Fibroblast of skin of back (primary cell): Measurements from ENCODE around the gene NEAT1.
A peak's percentile ranks its signal among the peaks of the same experiment; 100 is the strongest.
"Not testable (repeated sequence)": the region's sequence is repeated elsewhere in the genome, so short reads cannot be mapped to it uniquely, and the experiment has no call there.

ENCODE experiments used
- DNase-seq: peaks from one replicate; pipeline ENCODE4 v3.0.0-alpha.2; 2013

Gene NEAT1

DNA sequence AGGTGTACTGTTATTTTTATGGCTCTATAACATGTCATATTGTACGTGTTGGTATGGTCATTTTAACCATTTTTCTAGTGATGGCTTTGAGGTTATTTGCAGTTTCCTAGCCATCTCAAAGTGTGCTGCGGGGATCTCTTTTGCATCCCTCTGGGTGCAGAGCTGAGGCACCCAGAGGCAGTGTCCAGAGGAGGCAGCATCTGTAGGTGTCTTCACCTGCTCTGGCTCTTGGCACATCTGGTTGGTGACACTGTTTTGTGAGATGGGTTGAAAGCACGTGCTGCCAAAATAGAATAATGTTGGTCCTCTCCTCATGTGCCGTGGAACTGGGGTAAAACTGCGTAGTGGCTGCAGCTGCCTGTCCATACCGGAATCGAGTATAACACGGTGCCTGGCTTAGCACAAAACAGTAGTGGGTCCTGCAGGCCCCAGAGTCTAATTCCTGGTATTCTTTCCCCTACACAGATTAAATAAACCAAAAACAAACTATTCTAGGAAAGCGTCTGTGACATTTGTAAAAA, 12.9 kb downstream of the NEAT1 start:
- no peak for DNase-seq

DNA sequence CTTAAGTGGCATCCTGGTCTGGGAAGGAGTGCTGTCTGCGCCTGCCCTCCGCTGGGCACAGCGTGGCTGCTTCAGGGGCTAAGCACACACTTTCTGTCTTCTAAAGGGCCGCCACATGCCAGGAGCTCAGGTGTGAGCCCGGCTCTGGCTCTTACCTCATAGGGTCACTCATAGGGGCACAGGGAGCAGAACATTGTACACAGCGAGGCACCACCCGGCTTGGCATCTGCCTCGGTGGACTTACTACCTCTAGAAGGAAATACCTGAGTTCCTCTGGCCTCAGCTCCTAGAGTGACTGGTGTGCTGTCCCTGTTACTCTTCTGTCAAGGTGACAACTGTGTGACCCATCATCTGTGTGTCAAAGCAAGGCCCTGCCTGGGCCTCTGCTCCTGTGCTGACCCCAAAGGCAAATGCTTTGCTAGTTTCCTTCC, 13.4 kb downstream of the NEAT1 start:
- no peak for DNase-seq

DNA sequence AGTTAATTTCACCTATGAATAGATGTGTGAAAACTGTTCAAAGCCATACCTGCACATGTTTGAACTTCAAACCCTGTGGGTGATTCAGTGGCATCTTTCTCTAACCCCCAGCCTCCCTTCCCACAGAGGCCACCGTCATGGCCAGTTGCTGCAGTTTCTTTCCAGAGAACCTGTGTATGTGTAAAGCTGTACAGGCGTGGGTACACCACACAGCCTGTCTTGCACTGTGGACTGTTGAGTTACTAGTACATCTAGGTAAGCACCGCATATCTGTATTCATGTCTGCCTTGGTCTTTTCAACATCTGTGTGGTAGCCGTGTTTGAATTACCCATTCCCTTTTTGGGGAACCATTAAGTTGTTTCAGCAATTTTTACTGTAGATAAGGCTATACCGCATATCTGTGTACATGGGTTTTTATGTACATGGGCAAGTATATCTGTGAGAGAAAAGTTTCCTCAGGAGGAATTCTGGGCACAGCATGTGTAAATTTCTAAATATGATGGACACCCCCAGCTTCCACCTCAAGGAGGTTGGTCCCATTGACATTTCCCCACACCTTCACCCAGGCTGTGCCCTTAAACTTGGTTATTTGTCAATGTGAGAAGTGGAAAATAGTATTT, 13.9 kb downstream of the NEAT1 start:
- DNase-seq: no peak

DNA sequence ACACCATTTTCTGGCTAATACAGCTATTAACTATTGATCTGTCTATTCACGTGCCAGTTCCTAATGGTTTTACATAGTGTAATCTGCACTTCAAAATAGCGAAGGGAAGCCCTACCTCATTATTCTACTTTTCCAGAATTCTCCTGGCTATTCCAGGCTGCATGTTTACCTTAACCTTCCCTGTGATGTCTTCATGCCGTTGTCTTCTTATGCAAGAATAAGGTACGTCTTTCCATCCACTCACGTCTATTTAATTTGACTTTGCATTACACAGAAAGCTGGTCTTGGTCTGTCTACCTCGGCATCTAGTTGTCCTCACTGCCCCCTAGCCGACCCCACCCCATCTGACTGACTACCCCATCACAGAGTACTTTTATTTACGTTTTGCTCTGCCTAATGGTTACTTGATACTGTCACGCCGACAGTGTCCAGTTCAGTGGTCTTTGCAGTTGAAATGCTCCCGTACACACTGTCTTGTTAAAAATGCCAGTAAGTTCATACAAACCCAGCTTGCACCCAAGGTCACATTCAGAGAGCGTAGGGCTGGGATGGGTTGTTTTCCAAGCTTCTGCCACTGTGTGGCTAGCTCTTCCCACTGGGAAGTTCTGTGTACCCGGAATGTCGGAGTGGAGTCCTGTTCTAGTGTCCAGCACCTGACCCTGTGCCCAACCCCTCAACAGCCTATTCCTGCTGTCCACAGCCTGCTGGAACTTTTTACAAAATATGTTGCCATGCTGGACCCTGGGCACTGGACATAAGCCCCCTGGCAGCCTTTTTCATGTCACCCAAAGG, 15.0 kb downstream of the NEAT1 start:
- DNase-seq: no peak

DNA sequence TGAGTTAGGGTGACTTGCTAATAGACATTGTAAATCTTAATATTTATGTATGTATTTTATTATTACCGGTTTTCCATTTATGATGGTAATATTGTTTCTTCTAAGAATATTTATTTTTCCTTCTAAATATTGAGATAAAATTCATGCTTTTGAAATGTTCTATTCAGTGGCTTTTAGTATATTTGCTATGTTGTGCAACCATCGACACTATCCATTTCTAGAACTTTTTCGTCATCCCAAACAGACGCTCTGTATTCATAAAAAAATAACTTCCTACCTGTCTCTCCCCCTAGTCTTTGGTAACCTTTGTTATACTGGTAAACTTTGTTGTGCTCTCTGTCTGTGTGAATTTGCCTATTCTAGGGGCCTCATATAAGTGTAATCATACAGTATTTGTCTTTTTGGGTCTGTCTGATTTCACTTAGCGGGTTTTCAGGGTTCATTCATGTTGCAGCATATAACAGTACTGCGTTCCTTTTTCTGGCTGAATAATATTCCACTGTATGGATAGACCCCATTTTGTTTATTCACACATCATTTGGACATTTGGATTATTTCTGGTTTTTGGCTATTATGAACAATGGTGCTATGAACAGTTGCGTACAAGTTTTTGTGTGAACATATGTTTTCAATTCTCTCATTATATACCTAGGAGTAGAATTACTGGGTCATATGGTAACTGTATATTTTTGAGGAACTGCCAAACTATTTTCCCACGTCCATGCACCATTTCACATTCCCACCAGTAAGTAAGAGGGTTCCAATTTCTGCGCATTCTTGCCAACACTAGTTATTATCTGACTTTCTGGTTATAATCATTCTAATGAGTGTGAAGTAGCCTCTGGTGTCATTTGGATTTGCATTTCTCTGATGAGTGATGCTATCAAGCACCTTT, 15.9 kb downstream of the NEAT1 start:
- no peak for DNase-seq

DNA sequence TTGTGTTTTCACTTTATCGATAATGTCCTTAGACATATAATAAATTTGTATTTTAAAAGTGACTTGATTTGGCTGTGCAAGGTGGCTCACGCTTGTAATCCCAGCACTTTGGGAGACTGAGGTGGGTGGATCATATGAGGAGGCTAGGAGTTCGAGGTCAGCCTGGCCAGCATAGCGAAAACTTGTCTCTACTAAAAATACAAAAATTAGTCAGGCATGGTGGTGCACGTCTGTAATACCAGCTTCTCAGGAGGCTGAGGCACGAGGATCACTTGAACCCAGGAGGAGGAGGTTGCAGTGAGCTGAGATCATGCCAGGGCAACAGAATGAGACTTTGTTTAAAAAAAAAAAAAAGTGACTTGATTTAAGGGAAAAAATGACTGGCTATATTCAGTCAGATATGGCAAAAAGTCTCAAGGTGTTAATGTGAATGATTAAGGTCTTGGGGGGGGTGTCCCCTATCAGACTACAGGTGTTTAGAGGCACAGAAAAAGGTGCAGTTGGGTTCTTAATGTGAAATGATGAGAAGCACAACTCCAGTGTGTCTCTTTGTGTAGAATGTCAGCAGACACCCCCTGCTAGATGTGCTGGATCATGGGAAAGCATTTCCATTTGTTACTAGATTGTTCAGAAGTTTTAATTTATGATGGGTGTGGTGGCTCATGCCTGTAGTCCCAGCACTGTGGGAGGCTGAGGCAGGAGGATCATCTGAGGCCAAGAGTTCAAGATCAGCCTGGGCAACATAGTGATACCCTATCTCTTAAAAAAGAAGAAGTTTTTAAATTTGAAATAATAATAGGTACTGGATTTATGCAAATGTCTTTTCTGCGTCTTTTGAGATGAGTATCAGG, 17.0 kb downstream of the NEAT1 start:
- DNase-seq: no peak

DNA sequence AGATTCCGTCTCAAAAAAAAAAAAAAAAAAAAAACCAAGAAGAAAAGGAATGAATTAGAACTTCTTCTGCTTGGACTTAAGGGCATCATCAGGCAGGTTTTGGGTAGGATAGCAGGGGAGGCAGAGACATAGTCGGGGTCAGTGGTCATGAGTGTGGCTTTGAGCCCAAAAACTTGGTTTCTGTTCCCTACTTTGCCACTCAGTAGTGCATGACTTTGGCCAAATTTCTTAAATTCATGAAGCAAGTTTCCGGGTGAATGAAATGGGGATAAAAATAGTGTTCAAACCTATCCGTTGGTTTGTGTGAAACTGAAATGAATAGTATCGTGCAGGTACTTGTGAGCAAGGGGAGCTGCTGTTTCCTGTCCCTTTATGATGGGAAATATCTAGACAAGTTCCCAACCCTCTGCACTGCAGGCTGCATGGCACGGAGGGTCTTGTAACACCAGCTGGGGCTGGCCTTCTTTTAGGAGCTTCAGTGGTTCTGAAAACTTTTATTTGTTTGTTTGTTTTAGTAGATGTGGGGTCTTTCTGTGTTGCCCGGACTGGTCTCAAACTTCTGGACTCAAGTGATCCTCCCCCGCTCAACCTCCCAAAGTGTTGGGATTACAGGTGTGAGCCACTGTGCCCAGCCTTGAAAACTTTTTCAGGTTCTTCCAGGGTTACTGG, 18.4 kb downstream of the NEAT1 start:
- DNase-seq: peak; percentile 11

DNA sequence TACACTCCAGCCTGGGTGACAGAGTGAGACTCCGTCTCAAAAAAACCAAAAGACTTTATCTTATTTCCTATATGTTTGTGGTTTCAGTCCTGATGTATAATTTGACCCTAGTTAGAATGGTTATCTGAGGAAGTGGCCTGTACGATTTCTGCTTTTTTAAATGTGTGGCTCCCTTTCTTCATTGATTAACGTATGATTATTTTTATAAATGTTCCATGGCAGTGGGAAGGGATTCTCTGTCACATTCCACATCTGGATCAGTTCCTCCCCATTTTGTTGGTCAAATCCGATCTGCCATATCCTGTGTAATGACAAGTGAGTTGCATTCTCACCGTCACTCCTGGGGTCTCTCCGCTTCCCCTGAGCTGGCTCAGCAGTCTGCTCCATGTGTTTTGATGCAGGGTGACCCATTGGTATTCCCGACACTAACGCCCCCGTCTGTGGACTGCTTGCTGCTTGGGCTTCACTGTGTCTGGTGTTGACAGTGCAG, 20.3 kb downstream of the NEAT1 start:
- peak; percentile 15 for DNase-seq

DNA sequence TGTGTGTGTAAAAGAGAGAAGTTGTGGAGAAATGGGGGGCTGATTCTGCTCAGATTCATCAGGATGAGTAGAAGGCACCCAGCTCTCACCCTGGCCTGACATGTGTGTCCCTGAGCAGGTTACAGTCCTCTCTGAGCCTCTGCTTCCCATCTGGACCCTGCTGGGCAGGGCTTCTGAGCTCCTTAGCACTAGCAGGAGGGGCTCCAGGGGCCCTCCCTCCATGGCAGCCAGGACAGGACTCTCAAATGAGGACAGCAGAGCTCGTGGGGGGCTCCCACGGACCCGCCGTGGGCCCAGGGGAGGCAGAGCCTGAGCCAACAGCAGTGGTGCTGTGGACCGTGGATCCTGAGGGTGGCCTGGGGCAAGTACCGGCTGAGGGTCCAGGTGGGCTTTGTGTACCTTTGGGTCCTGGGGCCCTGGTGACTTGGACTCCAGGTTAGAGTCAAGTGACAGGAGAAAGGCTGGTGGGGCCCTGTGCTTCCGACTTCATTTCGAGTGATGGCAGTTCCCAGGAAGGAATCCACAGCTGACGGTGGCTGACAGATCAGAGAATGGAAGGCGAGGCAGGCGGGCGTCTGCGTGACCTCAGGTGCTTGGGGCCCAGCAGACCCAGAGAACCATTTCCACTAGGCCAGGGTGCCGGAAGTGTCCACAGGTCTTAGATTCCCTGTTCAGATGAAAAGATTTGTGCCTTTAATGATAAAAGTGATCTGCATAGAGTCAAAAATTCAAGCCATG, 21.9 kb downstream of the NEAT1 start:
- peak; percentile 16 for DNase-seq

DNA sequence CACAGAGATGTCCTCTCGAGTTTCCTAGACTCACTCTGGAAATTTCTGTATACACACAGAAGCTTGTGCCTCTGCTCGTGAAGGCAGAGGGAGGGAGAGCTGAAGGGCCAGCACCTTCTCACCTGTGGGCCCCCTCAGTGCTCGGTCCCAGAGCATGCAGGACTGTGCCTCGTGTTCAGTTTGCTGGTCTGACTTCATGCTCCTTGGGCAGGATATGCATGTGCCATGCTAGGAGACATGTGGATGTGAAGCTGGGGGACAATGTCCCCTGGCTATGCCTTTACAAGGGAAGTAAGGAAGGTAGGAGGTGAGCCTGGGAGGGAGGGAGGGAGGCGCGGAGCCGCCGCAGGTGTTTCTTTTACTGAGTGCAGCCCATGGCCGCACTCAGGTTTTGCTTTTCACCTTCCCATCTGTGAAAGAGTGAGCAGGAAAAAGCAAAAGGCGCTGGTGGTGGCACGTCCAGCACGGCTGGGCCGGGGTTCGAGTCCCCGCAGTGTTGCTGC, 22.6 kb downstream of the NEAT1 start:
- peak; percentile 22 for DNase-seq

DNA sequence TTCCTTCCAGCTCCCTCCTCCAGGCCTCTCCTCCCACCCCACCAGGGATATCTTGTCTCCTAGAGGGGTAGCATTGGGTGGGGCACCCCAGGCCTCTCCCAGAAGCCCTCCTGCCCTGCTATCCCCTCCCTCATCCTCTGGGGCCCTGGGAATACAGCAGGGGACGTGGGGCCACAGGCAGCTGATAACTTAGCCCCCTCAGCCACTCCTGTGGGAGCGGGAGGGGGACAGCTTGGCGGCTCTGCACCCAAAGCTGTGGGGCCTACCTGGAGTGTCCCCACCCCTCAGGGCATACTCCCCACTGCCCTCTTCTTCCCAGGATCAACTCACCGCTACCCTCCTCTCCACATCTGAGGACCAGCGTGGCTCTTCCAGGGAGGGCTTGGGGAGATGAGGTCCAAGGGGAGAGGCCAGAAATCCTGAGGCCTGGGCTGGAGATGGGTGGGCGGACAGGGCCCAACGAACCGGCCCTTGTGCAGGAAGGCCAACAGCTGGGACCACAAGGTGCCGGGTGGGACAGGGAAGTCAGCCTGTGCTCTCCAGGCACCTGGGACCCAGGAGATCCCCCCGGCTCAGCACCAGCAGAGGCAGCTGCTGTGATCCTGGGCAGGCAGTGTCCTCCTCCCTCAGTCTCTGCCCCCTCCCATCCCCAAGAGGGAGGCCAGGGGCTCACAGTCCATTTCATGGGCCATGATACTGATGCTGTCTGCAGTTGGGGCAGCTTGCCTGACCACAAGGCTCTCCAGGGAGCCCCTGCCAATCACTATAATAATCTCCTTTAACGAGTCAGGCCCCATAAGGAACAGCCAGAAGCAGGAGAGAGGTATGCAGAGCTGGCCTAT, 23.2 kb downstream of the NEAT1 start:
- DNase-seq: peak; percentile 58

DNA sequence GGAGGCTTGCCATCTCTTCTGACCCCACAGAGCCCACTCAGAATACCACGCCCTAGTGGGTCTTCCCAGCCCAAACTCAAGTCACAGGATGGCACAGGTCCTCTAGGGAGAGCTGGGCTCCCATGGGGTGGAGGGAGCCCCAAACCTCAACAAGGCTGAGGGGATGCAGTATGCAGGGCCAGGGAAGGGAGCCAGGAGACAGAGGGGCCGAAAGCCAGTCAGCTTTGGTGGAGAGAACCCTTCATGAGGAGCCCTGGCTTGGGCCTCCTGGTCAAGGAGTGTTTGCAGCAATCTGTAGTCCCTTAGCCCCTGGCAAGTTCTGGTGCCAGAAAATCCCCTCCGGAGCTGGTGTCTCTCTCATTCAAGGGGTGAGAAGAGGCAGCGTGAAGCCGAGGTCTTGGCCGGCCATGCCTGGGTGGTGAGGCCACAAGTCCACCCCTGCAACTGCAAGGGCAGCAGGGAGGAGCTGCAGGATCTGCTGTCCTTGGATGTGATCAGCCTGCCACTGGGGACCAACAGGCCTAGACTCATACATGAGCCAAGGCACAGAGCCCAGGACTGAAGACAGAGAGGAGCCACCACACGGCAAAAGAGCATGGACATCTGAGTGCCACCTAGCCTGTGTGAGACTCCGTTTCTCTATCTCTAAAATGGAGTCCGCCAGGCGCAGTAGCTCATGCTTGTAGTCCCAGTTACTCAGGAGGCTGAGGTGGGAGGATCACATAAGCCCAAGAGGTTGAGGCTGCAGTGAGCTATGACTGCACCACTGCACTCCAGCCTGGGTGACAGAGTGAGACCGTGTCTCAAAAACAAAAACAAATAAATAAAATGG, 24.1 kb downstream of the NEAT1 start:
- DNase-seq: peak; percentile 38

DNA sequence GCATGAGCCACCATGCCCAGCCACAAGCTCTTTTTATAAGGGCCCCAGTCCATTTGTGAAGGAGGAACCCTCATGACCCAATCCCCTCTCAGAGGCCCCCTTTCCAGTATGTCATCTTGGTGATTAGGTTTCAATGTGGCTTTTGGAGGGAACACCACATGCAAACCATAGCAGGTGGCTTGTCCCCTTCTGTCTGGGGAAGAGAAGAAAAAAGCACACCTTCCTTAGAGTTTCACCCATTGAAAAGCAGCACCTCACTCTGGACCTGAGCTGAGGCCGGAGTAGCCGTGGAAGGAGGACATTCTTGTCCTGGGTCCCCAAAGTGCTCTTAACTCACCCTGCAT, 25.4 kb downstream of the NEAT1 start:
- DNase-seq: peak; percentile 18

DNA sequence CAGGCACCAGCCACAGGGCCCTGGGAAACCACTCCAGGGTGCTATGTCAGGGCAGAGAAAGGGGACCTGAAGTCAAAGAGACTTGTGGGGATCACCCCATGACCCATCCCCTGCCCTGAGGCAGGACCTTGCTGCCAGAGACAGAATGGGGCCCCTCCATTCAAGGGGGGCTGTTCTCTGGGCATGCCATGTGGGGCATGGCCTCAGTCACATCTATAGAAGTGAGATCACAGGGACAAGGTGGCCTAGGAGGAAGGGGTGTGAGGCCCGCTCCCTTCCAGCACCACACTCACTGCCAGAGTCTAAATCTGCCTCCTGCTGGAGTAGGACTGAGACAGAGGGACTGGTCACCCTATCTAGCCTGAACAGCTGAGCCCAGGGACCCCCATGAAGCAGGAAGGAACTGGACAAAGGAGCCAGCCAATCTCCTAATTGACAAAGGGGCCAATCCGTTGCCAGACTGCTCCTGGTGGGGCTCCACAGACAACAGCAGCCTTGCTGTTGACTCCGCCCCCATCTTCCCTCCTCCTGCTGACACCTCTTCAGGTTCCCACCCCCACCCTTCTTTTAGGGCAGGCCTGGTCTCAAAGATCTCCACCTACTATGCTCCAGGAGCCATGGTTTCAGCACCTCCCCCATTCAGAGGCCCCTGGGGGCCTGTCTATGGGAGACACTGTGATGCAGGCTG, 26.0 kb downstream of the NEAT1 start:
- DNase-seq: peak; percentile 19

DNA sequence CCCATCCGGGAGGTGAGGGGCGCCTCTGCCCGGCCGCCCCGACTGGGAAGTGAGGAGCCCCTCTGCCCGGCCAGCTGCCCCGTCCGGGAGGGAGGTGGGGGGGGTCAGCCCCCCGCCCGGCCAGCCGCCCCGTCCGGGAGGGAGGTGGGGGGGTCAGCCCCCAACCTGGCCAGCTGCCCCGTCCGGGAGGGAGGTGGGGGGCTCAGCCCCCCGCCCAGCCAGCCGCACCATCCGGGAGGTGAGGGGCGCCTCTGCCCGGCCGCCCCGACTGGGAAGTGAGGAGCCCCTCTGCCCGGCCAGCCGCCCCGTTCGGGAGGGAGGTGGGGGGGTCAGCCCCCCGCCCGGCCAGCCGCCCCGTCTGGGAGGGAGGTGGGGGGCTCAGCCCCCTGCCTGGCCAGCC, 28.7 kb downstream of the NEAT1 start:
- not testable (repeated sequence) for DNase-seq

DNA sequence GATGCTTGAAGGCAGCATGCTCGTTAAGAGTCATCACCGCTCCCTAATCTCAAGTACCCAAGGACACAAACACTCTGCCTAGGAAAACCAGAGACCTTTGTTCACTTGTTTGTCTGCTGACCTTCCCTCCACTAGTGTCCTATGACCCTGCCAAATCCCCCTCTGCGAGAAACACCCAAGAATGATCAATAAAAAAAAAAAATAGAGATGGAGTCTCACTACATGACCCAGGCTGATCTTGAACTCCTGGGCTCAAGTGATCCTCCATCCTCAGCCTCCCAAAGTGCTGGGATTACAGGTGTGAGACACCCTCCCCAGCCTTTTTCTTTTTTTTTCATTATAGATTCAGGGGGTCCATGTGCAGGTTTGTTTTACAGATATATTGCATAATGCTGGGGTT, 29.7 kb downstream of the NEAT1 start:
- DNase-seq: not testable (repeated sequence)

DNA sequence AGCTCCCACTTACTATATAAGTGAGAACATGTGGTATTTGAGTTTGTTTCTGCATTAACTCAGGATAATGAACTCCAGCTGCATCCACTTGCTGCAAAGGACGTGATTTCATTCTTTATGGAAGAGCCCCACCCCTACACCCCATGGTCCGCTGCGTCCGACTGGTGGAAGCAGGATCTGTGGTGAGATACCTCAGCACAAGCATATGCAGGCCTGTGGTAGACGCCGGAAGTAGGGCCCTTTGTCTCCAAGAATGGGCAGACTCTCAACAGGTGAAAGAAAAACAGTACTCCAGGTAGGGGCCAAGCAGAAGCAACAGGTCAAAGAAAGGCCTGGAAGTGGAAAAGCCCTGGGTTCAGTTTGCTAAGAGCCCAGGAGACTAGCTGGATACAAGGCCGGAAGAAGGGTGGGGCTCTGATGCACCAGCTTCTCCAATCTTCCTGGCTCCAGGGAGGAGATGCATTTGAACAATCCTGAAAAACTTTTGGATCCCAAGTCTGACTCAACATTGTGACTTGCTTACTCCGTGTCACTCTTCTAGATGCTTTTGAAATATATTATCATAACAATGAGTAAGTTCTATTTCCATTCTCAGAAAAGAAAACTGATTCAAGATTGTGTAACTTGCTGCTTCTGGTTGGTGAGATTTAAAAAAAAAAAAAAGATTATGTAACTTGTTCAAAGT, 30.4 kb downstream of the NEAT1 start:
- DNase-seq: peak; percentile 98
